KOPT-K1 (cell line): ENCODE results near the gene JOSD2.
"Not testable (repeated sequence)": the region's sequence is repeated elsewhere in the genome, so short reads cannot be mapped to it uniquely, and the experiment has no call there.

Experiments used
- H3K27ac ChIP-seq: fragments of 200-600 bp; sonication (generic); 2 replicates; pipeline ENCODE4 v1.5.1; 2016; ENCODE audit warnings: antibody characterized with exemption, mild to moderate bottlenecking, low read depth, low read length; ENCODE audit not compliant: poor library complexity, severe bottlenecking
- H3K36me3 ChIP-seq: fragments of 200-600 bp; sonication (generic); 2 replicates; pipeline ENCODE4 v1.5.1; 2017; ENCODE audit warnings: antibody characterized with exemption, mild to moderate bottlenecking, low read length, moderate library complexity; ENCODE audit not compliant: insufficient read depth
- H3K9me3 ChIP-seq: fragments of 200-600 bp; sonication (generic); 2 replicates; pipeline ENCODE4 v1.5.1; 2017; ENCODE audit warnings: antibody characterized with exemption, low read length, mild to moderate bottlenecking; ENCODE audit not compliant: insufficient read depth, poor library complexity, severe bottlenecking

Gene JOSD2

GRCh38 chr19:50481351-50482149, 29.4 kb downstream of the JOSD2 start:
- peaks cover 76% of the 10 kb centered on the region for H3K36me3 ChIP-seq
- H3K27ac ChIP-seq = no peak overlapping the region

GRCh38 chr19:50480281-50481111, 30.5 kb downstream of the JOSD2 start:
- H3K27ac ChIP-seq = no peak overlapping the region
- H3K36me3 ChIP-seq = peaks cover 72% of the 10 kb centered on the region

More at GRCh38 chr19:50481351-50482149, 29.4 kb downstream of the JOSD2 start:
- peaks cover 11% of the 10 kb centered on the region for H3K9me3 ChIP-seq

GRCh38 chr19:50479761-50480251, 31.2 kb downstream of the JOSD2 start:
- H3K36me3 ChIP-seq = peaks cover 65% of the 10 kb centered on the region
- H3K9me3 ChIP-seq = no peaks in the 10 kb centered on the region
- H3K27ac ChIP-seq = no peak overlapping the region

More at GRCh38 chr19:50480281-50481111, 30.5 kb downstream of the JOSD2 start:
- H3K9me3 ChIP-seq = peaks cover 2% of the 10 kb centered on the region

- Histone ChIP-seq H3K36me3 (peaks cover 58% of the 10 kb centered on the region), H3K27ac (no peak overlapping the region), H3K9me3 (no peaks in the 10 kb centered on the region)
Observed at GRCh38 chr19:50478901-50479715, 31.9 kb downstream of the JOSD2 start.

GRCh38 chr19:50477751-50478515, 33.1 kb downstream of the JOSD2 start:
- Histone ChIP-seq H3K36me3 (peaks cover 46% of the 10 kb centered on the region), H3K27ac (no peak overlapping the region), H3K9me3 (no peaks in the 10 kb centered on the region)

DNA sequence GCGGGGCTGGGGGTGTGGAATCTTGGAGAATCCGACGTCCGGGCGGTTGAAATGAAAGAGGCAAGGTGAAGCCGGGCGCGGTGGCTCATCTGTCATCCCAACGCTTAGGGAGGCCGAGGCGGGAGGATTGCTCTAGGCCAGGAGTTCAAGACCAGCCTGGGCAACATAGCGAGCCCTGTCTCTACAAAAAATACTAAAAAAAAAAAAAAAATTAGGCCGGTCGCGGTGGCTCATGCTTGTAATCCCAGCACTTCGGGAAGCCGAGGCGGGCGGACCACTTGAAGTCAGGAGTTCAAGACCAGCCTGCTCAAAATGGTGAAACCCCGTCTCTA, 34.1 kb downstream of the JOSD2 start:
- Histone ChIP-seq H3K36me3 (peaks cover 37% of the 10 kb centered on the region), H3K9me3 (no peaks in the 10 kb centered on the region), H3K27ac (peak overlapping the region; percentile 68)

DNA sequence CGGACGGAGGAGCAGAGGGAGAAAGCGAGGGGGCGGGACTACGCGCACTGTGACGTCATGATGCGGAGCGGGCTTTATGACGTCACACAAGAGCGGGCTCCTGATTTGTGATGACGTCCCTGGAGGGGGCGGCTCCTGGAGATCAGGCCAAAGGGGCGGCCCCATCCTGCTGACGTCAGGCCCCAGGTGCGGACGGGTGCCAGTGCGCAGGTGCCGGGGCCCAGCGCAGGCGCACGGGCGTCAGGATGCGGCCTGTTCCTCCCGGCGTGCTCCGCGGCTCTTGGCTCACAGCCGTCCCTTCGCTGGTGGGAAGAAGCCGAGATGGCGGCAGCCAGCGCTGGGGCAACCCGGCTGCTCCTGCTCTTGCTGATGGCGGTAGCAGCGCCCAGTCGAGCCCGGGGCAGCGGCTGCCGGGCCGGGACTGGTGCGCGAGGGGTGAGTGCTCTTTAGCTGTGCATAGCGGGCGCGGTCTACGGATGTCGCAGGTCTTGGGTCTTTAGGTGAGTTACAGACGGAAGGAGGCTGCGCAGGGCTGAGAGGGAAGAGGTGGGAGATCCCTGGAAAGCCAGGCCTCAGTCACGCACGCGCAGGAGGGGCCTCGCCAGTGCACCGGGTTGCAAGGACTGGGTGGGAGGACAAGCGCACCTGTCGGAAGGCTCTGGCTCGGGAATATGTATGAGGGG, 34.6 kb downstream of the JOSD2 start, which contains the start of the genes EMC10 and GARIN5A:
Gene EMC10 (plus strand): TSS at position 284 of the 683 bp plus-strand sequence. CDS start 38 bp downstream, at position 322.
Gene GARIN5A (minus strand): TSS at position 625 of the 683 bp plus-strand sequence. CDS start 460 bp downstream, at position 165.
- peaks cover 32% of the 10 kb centered on the region for H3K36me3 ChIP-seq
- H3K27ac ChIP-seq = peak within 1 kb of the TSS; percentile 68
- H3K9me3 ChIP-seq = no peaks in the 10 kb centered on the region

DNA sequence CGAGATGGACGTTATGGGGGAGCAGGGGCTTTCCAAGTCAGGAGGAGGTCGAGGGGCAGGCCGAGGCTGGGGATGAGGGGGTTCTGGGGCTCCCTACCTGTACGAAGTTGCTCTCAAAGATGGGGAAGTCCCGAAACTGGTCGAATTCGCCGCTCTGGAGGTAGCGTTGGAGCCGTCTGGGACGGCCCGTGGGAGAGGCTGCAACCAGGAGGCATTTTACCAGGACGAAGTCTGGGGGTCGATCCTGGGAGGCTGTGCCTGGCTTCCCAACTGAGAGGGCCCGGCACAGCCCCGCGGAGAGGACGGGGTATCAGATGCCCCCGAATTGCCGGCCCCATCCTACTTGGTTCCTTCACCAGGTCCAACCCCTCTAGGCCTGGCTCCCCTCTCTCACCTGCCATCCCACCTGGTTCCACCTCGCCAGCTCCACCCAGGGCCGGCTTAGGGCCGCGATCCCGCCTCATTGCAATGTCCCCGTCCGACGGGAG, 35.2 kb downstream of the JOSD2 start:
- H3K9me3 ChIP-seq = no peaks in the 10 kb centered on the region
- peaks cover 26% of the 10 kb centered on the region for H3K36me3 ChIP-seq
- no peak overlapping the region for H3K27ac ChIP-seq

DNA sequence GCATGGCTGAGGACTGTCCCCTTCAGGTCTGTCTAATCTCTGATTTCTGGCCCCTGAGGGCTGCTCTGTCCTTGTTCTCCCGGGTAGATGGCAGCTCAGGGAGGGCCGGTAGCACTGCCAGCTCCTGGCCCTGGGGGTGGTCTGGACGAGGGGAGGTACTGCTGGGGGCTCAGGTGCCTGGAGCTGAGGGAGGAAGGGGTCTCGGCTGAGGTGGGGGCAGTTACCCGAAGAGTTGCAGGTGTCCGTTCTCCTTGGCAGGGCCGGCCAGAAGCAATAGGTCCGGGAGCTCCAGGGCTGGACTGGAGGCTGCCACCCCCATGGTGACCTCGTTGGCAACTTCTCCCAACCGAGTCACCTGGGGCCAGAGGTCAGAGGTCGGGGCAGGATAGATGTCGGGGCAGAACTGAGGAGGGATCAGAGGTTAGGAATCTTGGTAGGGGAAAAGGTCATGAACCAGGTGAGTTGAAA, 35.9 kb downstream of the JOSD2 start:
- Histone ChIP-seq H3K27ac (no peak overlapping the region), H3K36me3 (peaks cover 19% of the 10 kb centered on the region), H3K9me3 (no peaks in the 10 kb centered on the region)

- not testable (repeated sequence) for H3K9me3 ChIP-seq, H3K27ac ChIP-seq, H3K36me3 ChIP-seq
Observed at GRCh38 chr19:50473336-50473735, 37.7 kb downstream of the JOSD2 start.

DNA sequence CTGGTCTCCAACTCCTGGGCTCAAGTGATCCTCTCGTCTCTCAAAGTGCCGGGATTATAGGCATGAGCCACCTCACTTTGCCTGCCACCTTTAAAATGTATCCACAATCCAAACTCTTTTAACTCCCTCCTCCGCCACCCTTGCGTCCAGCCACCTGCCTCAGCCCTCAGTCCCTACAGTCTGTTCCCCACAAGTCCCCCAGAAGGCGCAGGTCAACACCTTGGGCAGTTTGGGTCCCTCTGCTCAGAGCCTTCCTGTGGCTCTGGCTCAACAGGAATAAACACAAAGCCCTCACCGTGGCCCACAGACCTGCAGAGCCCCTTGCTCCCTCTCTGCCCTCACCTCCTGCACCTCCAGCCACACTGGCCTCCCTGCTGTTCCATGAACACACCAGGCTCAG, 42.2 kb downstream of the JOSD2 start:
- Histone ChIP-seq H3K9me3 (no peaks in the 10 kb centered on the region), H3K27ac (no peak overlapping the region), H3K36me3 (no peaks in the 10 kb centered on the region)

DNA sequence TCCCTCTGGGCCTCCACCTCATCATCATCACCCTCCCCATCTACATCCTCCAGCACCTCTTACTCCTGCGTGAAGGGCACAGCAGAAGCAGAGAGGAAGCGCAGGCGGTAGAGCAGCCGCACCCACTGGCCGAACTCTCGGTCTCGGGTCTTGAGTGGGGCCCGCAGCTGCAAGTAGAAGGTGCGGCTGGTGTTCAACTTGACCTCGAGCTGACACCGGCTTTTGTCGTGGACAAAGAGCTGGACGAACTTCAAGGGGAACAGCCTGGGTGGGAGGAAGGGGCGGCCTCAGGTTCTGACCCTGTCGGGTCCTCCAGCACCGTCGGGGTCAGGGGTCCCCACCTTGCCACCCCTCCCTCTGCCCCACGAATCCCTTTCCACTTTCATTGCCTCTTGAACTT, 43.4 kb downstream of the JOSD2 start:
- H3K27ac ChIP-seq = no peak overlapping the region

GRCh38 chr19:50466706-50467039, 44.3 kb downstream of the JOSD2 start:
- H3K27ac ChIP-seq = no peak overlapping the region
- H3K36me3 ChIP-seq = no peaks in the 10 kb centered on the region
- no peaks in the 10 kb centered on the region for H3K9me3 ChIP-seq

More for the DNA sequence above, 43.4 kb downstream of the JOSD2 start:
- no peaks in the 10 kb centered on the region for H3K36me3 ChIP-seq
- H3K9me3 ChIP-seq = no peaks in the 10 kb centered on the region
